ENCODE results near the gene VWA5B2. TPM values are rescaled to one million over a fixed set of nuclear protein-coding genes. Genes with fewer than 3 reads are reported as not detected.

Gene VWA5B2
- total and polyA plus RNA-seq, 2 of the 13 experiments (the other 11 are each of a cell fraction or from before 2014, with no cell fraction given), result 0.03 to 0.04 TPM

- TF ChIP-seq ZBTB40 (IDR thresholded peaks at IDR 0.05) (peak; percentile 56; the same call in 1 of the 2 replicates), ZBTB40 (CRISPR knock-in tag; IDR thresholded peaks at IDR 0.05) (peak; percentile 87), PPARG (CRISPR knock-in tag; conservative IDR thresholded peaks at IDR 0.05) (no peak), RBM39 (IDR thresholded peaks at IDR 0.05; ENCODE audit: low read depth, low read length, poor library complexity, severe bottlenecking) (peak; percentile 87), ZFP36L2 (CRISPR knock-in tag; IDR thresholded peaks at IDR 0.05) (0 out of 2 replicates have a peak, but pooled peaks have one; percentile 55), ZNF335 (CRISPR knock-in tag; IDR thresholded peaks at IDR 0.05) (peak; percentile 37), MAFF (IDR thresholded peaks at IDR 0.05; ENCODE audit: low read depth, low read length) (no peak), MBNL3 (CRISPR knock-in tag; conservative IDR thresholded peaks at IDR 0.05) (no peak), ZNF816 (CRISPR knock-in tag; IDR thresholded peaks at IDR 0.05; ENCODE audit: borderline replicate concordance) (no peak), ZNF253 (CRISPR knock-in tag; IDR thresholded peaks at IDR 0.05; ENCODE audit: borderline replicate concordance) (no peak; the same call in 1 of the 2 replicates), SRF (IDR thresholded peaks at IDR 0.05; ENCODE audit: low read depth, low read length) (no peak), ZGPAT (CRISPR knock-in tag; IDR thresholded peaks at IDR 0.05) (peak; percentile 66; the same call in 1 of the 2 replicates), MZF1 (CRISPR knock-in tag; IDR thresholded peaks at IDR 0.05; ENCODE audit: borderline replicate concordance) (no peak), PCBP2 (optimal IDR thresholded peaks at IDR 0.05; ENCODE audit: low read depth, low read length, poor library complexity, severe bottlenecking) (no peak), ZNF672 (CRISPR knock-in tag; IDR thresholded peaks at IDR 0.05) (no peak), ZNF800 (CRISPR knock-in tag; IDR thresholded peaks at IDR 0.05) (no peak), MIXL1 (CRISPR knock-in tag; IDR thresholded peaks at IDR 0.05) (0 out of 2 replicates have a peak, but pooled peaks have one; percentile 53)
These were observed 19.3 kb downstream of the VWA5B2 start, which contains the start of gene ALG3 (continued) for GRCh38 chr3:184248454-184249411.

Measured in HepG2 (cell line).